ENCODE measurements around the gene PPME1. TPM values are rescaled to one million over a fixed set of nuclear protein-coding genes. Genes with fewer than 3 reads are reported as not detected.

PPME1 gene
- total RNA-seq, 1 experiment from 2014 or later: 39.4 TPM

GRCh38 chr11:74185695-74186094, 14.6 kb downstream of the PPME1 start:
- Histone ChIP-seq H2BK15ac (ENCODE audit: low read depth, low read length) (no peak overlapping the region), H4K91ac (ENCODE audit: insufficient read length, low read depth, low read length) (no peak overlapping the region), H3K18ac (ENCODE audit: insufficient read length, low read depth, low read length) (no peak overlapping the region), H2AK5ac (ENCODE audit: insufficient read length, low read length) (no peak overlapping the region), H3K14ac (ENCODE audit: insufficient read depth, low read length) (no peak overlapping the region), H3K4me1 (ENCODE audit: insufficient read depth, low read length) (no peaks in the 10 kb centered on the region), H3K9ac (ENCODE audit: extremely low read depth, insufficient read length, low read length) (no peak overlapping the region), H3K4me2 (ENCODE audit: insufficient read depth, insufficient read length, low read length) (no peak overlapping the region), H3K79me1 (ENCODE audit: insufficient read depth, low read depth, low read length, poor library complexity, severe bottlenecking) (no peaks in the 10 kb centered on the region), H3K23ac (ENCODE audit: insufficient read length, low read depth, low read length) (no peak overlapping the region), H2BK12ac (ENCODE audit: insufficient read length, low read depth, low read length) (no peak overlapping the region), H2BK5ac (ENCODE audit: insufficient read length, low read length) (no peak overlapping the region), H2BK120ac (ENCODE audit: low read depth, low read length, poor library complexity, severe bottlenecking) (no peak overlapping the region), H3K23me2 (ENCODE audit: insufficient read length, low read depth, low read length, poor library complexity, severe bottlenecking) (no peaks in the 10 kb centered on the region), H3T11ph (ENCODE audit: low read length) (no peak overlapping the region), H3K27ac (ENCODE audit: insufficient read length, low read depth, low read length) (no peak overlapping the region), H4K5ac (ENCODE audit: insufficient read length, low read depth, low read length) (no peak overlapping the region), H3K27me3 (ENCODE audit: insufficient read depth, low read length) (no peaks in the 10 kb centered on the region), H3K4ac (ENCODE audit: low read depth, low read length) (no peak overlapping the region), H3K79me2 (ENCODE audit: insufficient read depth, low read length) (no peaks in the 10 kb centered on the region), H4K8ac (replicated peaks; ENCODE audit: insufficient read length, low read depth, low read length) (no peak overlapping the region), H3K56ac (ENCODE audit: insufficient read length, low read depth, low read length) (no peak overlapping the region), H2AFZ (ENCODE audit: low read length) (no peak overlapping the region), H4K20me1 (ENCODE audit: control insufficient read depth, insufficient read depth, insufficient read length) (no peaks in the 10 kb centered on the region), H2BK20ac (ENCODE audit: low read depth, low read length, poor library complexity, severe bottlenecking) (no peak overlapping the region), H3K9me3 (ENCODE audit: control insufficient read depth, low read depth, low read length) (peaks cover 3% of the 10 kb centered on the region)
- peaks cover 4 to 7% of the 10 kb centered on the region in 2 experiments for H3K9me3 Mint-ChIP-seq
- TF ChIP-seq, protein P1, sequence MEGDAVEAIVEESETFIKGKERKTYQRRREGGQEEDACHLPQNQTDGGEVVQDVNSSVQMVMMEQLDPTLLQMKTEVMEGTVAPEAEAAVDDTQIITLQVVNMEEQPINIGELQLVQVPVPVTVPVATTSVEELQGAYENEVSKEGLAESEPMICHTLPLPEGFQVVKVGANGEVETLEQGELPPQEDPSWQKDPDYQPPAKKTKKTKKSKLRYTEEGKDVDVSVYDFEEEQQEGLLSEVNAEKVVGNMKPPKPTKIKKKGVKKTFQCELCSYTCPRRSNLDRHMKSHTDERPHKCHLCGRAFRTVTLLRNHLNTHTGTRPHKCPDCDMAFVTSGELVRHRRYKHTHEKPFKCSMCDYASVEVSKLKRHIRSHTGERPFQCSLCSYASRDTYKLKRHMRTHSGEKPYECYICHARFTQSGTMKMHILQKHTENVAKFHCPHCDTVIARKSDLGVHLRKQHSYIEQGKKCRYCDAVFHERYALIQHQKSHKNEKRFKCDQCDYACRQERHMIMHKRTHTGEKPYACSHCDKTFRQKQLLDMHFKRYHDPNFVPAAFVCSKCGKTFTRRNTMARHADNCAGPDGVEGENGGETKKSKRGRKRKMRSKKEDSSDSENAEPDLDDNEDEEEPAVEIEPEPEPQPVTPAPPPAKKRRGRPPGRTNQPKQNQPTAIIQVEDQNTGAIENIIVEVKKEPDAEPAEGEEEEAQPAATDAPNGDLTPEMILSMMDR (conservative IDR thresholded peaks at IDR 0.05): no peak
- no CpG with 5 or more reads among the region's 2 CpGs for WGBS (ENCODE audit: extremely low coverage, insufficient read length, low lambda C conversion rate)
- no peak overlapping the region for H3K4me3 Mint-ChIP-seq
- H3K4me1 Mint-ChIP-seq: no peaks in the 10 kb centered on the region
- H3K27ac Mint-ChIP-seq: no peak overlapping the region
- peaks cover 11 to 19% (median 12%) of the 10 kb centered on the region in 3 experiments for H3K36me3 Mint-ChIP-seq (ENCODE audit: insufficient read depth in 1 of 3, low read depth in 3 of 3)
- H3K27me3 Mint-ChIP-seq (ENCODE audit: low read depth): no peaks in the 10 kb centered on the region
- DNase-seq: no peak
